ENCODE data around the gene YIF1A.
"Not testable (repeated sequence)": the region's sequence is repeated elsewhere in the genome, so short reads cannot be mapped to it uniquely, and the experiment has no call there.

The YIF1A gene

GRCh38 chr11:66286699-66287098 is 2.2 kb downstream of the YIF1A start:
- no peak for DNase-seq (ENCODE audit: low spot score)

GRCh38 chr11:66285250-66285947 is 3.5 kb downstream of the YIF1A start:
- DNase-seq (ENCODE audit: low spot score) = no peak

- DNase-seq (ENCODE audit: low spot score) = no peak
Observed at GRCh38 chr11:66284526-66285078, 4.3 kb downstream of the YIF1A start.

- DNase-seq (ENCODE audit: low spot score) = no peak
Observed at GRCh38 chr11:66283461-66284105, 5.4 kb downstream of the YIF1A start.

- peak; percentile 100 for DNase-seq (ENCODE audit: low spot score)
Observed at GRCh38 chr11:66282468-66283455, 6.2 kb downstream of the YIF1A start.

GRCh38 chr11:66281776-66282467 is 7.0 kb downstream of the YIF1A start:
- DNase-seq (ENCODE audit: low spot score) = no peak

GRCh38 chr11:66281001-66281400 is 7.9 kb downstream of the YIF1A start:
- no peak for DNase-seq (ENCODE audit: low spot score)

- DNase-seq (ENCODE audit: low spot score) = no peak
Observed at GRCh38 chr11:66280428-66280827, 8.5 kb downstream of the YIF1A start.

GRCh38 chr11:66279092-66279734 is 9.7 kb downstream of the YIF1A start:
- DNase-seq (ENCODE audit: low spot score) = no peak

GRCh38 chr11:66278363-66279091 is 10.4 kb downstream of the YIF1A start:
- peak; percentile 82 for DNase-seq (ENCODE audit: low spot score)

GRCh38 chr11:66277471-66278362 is 11.2 kb downstream of the YIF1A start, which contains the start of gene CNIH2:
CNIH2 (plus strand) TSS chr11:66278175; CDS start chr11:66278457, 282 bp downstream.
- peak; percentile 100 for DNase-seq (ENCODE audit: low spot score)

- DNase-seq (ENCODE audit: low spot score) = not testable (repeated sequence)
Observed at GRCh38 chr11:66277064-66277463, 11.9 kb downstream of the YIF1A start.

- not testable (repeated sequence) for DNase-seq (ENCODE audit: low spot score)
Observed at GRCh38 chr11:66276619-66277018, 12.3 kb downstream of the YIF1A start.

GRCh38 chr11:66275984-66276612 is 12.8 kb downstream of the YIF1A start:
- no peak for DNase-seq (ENCODE audit: low spot score)

GRCh38 chr11:66275396-66275795 is 13.5 kb downstream of the YIF1A start:
- DNase-seq (ENCODE audit: low spot score) = no peak

- DNase-seq (ENCODE audit: low spot score) = no peak
Observed at GRCh38 chr11:66274219-66274618, 14.7 kb downstream of the YIF1A start.

- no peak for DNase-seq (ENCODE audit: low spot score)
Observed at GRCh38 chr11:66272596-66272995, 16.3 kb downstream of the YIF1A start.

- DNase-seq (ENCODE audit: low spot score) = no peak
Observed at GRCh38 chr11:66271816-66272215, 17.1 kb downstream of the YIF1A start.

Data from HuH-7.5 (cell line).